Measurements from ENCODE around the gene EIF1.
"Not testable (repeated sequence)": the region's sequence is repeated elsewhere in the genome, so short reads cannot be mapped to it uniquely, and the experiment has no call there.

The EIF1 gene

GRCh38 chr17:41681776-41682175 lies 6.9 kb upstream of the EIF1 start:
- H3K27ac Mint-ChIP-seq: no peak overlapping the region
- no peak for ATAC-seq
- H3K4me3 Mint-ChIP-seq: no peak overlapping the region

GRCh38 chr17:41682631-41683030 lies 6.1 kb upstream of the EIF1 start:
- ATAC-seq (no peak), DNase-seq (no peak)
- Mint-ChIP-seq H3K27me3 (no peaks in the 10 kb centered on the region), H3K4me3 (no peak overlapping the region), H3K4me1 (peaks cover 31% of the 10 kb centered on the region), H3K9me3 (no peaks in the 10 kb centered on the region), H3K36me3 (ENCODE audit: low read depth) (peaks cover 4% of the 10 kb centered on the region), H3K27ac (no peak overlapping the region)

More at GRCh38 chr17:41681776-41682175, 6.9 kb upstream of the EIF1 start:
- no peak for DNase-seq
- Mint-ChIP-seq H3K4me1 (peaks cover 31% of the 10 kb centered on the region), H3K9me3 (no peaks in the 10 kb centered on the region), H3K27me3 (no peaks in the 10 kb centered on the region), H3K36me3 (ENCODE audit: low read depth) (peaks cover 4% of the 10 kb centered on the region)

GRCh38 chr17:41683441-41684007 lies 5.2 kb upstream of the EIF1 start:
- Mint-ChIP-seq H3K27me3 (no peaks in the 10 kb centered on the region), H3K36me3 (ENCODE audit: low read depth) (peaks cover under 1% of the 10 kb centered on the region), H3K4me1 (peaks cover 30% of the 10 kb centered on the region), H3K9me3 (no peaks in the 10 kb centered on the region), H3K27ac (no peak overlapping the region), H3K4me3 (no peak overlapping the region)
- ATAC-seq (no peak), DNase-seq (no peak)

- no peak for DNase-seq
- Mint-ChIP-seq H3K4me3 (no peak overlapping the region), H3K27ac (no peak overlapping the region), H3K4me1 (peaks cover 25% of the 10 kb centered on the region), H3K27me3 (no peaks in the 10 kb centered on the region), H3K36me3 (ENCODE audit: low read depth) (peaks cover 3% of the 10 kb centered on the region), H3K9me3 (no peaks in the 10 kb centered on the region)
- ATAC-seq: no peak
These were observed 4.7 kb upstream of the EIF1 start for GRCh38 chr17:41684035-41684434.

GRCh38 chr17:41685753-41686152 lies 2.9 kb upstream of the EIF1 start:
- not testable (repeated sequence) for H3K27ac Mint-ChIP-seq, DNase-seq, H3K4me3 Mint-ChIP-seq, H3K27me3 Mint-ChIP-seq, H3K9me3 Mint-ChIP-seq, ATAC-seq
- H3K36me3 Mint-ChIP-seq (ENCODE audit: low read depth): peaks cover 20% of the 10 kb centered on the region
- peaks cover 23% of the 10 kb centered on the region for H3K4me1 Mint-ChIP-seq

- Mint-ChIP-seq H3K4me1 (peaks cover 28% of the 10 kb centered on the region), H3K36me3 (ENCODE audit: low read depth) (peaks cover 25% of the 10 kb centered on the region), H3K27me3 (no peaks in the 10 kb centered on the region), H3K4me3 (no peak overlapping the region), H3K9me3 (no peaks in the 10 kb centered on the region), H3K27ac (no peak overlapping the region)
- ATAC-seq: no peak
- no peak for DNase-seq
These were observed 2.4 kb upstream of the EIF1 start for GRCh38 chr17:41686281-41686680.

- no peak for ATAC-seq
- peak; percentile 65 for DNase-seq
- Mint-ChIP-seq H3K4me3 (peak overlapping the region; percentile 94), H3K36me3 (ENCODE audit: low read depth) (peaks cover 43% of the 10 kb centered on the region), H3K27me3 (no peaks in the 10 kb centered on the region), H3K4me1 (peaks cover 41% of the 10 kb centered on the region), H3K27ac (peak overlapping the region; percentile 94), H3K9me3 (no peaks in the 10 kb centered on the region)
These were observed 651 bp upstream of the EIF1 start for GRCh38 chr17:41687828-41688640.

GRCh38 chr17:41689497-41690299 lies 1.0 kb downstream of the EIF1 start:
- peak overlapping the region; percentile 94 for H3K27ac Mint-ChIP-seq
- H3K27me3 Mint-ChIP-seq: no peaks in the 10 kb centered on the region
- DNase-seq (peak; percentile 60), ATAC-seq (no peak)
- no peaks in the 10 kb centered on the region for H3K9me3 Mint-ChIP-seq
- peaks cover 41% of the 10 kb centered on the region for H3K4me1 Mint-ChIP-seq
- H3K4me3 Mint-ChIP-seq: peak overlapping the region; percentile 94
- peaks cover 53% of the 10 kb centered on the region for H3K36me3 Mint-ChIP-seq (ENCODE audit: low read depth)

GRCh38 chr17:41690497-41690896 lies 1.8 kb downstream of the EIF1 start:
- H3K27ac Mint-ChIP-seq: peak overlapping the region; percentile 94

GRCh38 chr17:41691031-41691777 lies 2.5 kb downstream of the EIF1 start:
- H3K9me3 Mint-ChIP-seq: no peaks in the 10 kb centered on the region
- H3K4me3 Mint-ChIP-seq: peak overlapping the region; percentile 94
- no peaks in the 10 kb centered on the region for H3K27me3 Mint-ChIP-seq
- DNase-seq: no peak
- no peak for ATAC-seq
- H3K4me1 Mint-ChIP-seq: peaks cover 45% of the 10 kb centered on the region
- peak overlapping the region; percentile 94 for H3K27ac Mint-ChIP-seq
- H3K36me3 Mint-ChIP-seq (ENCODE audit: low read depth): peaks cover 57% of the 10 kb centered on the region

More at GRCh38 chr17:41690497-41690896, 1.8 kb downstream of the EIF1 start:
- DNase-seq: no peak
- Mint-ChIP-seq H3K9me3 (no peaks in the 10 kb centered on the region), H3K4me1 (peaks cover 41% of the 10 kb centered on the region), H3K4me3 (peak overlapping the region; percentile 94), H3K27me3 (no peaks in the 10 kb centered on the region), H3K36me3 (ENCODE audit: low read depth) (peaks cover 56% of the 10 kb centered on the region)
- no peak for ATAC-seq

GRCh38 chr17:41692722-41693521 lies 4.2 kb downstream of the EIF1 start:
- Mint-ChIP-seq H3K9me3 (no peaks in the 10 kb centered on the region), H3K36me3 (ENCODE audit: low read depth) (peaks cover 57% of the 10 kb centered on the region), H3K4me1 (peaks cover 38% of the 10 kb centered on the region), H3K4me3 (peak overlapping the region; percentile 30), H3K27me3 (no peaks in the 10 kb centered on the region), H3K27ac (peak overlapping the region; percentile 24)
- DNase-seq (no peak), ATAC-seq (no peak)

- Mint-ChIP-seq H3K27me3 (no peaks in the 10 kb centered on the region), H3K36me3 (ENCODE audit: low read depth) (peaks cover 43% of the 10 kb centered on the region), H3K27ac (no peak overlapping the region), H3K4me1 (peaks cover 28% of the 10 kb centered on the region), H3K4me3 (no peak overlapping the region), H3K9me3 (no peaks in the 10 kb centered on the region)
- ATAC-seq: no peak
- no peak for DNase-seq
These were observed 6.5 kb downstream of the EIF1 start for GRCh38 chr17:41695134-41695661.

GRCh38 chr17:41695954-41696757 lies 7.5 kb downstream of the EIF1 start:
- no peaks in the 10 kb centered on the region for H3K27me3 Mint-ChIP-seq
- H3K4me3 Mint-ChIP-seq: no peak overlapping the region
- H3K27ac Mint-ChIP-seq: peak overlapping the region; percentile 3
- peaks cover 34% of the 10 kb centered on the region for H3K36me3 Mint-ChIP-seq (ENCODE audit: low read depth)
- no peaks in the 10 kb centered on the region for H3K9me3 Mint-ChIP-seq
- ATAC-seq: peak; percentile 45
- DNase-seq: peak; percentile 80
- peaks cover 19% of the 10 kb centered on the region for H3K4me1 Mint-ChIP-seq

All from activated naive CD8-positive, alpha-beta T cell treated with anti-CD3 and anti-CD28 coated beads, Interleukin-2, amount 50 U/mL, for 24 hours (primary cell).